Activated CD4-positive, alpha-beta T cell treated with anti-CD3 and anti-CD28 coated beads for 1 hour (primary cell): ENCODE measurements around the gene CBX5.
"Not testable (repeated sequence)": the region's sequence is repeated elsewhere in the genome, so short reads cannot be mapped to it uniquely, and the experiment has no call there.

ENCODE experiments used
- DNase-seq: peaks from one replicate; pipeline ENCODE4 v3.0.0-alpha.2; 2020

CBX5 gene

DNA sequence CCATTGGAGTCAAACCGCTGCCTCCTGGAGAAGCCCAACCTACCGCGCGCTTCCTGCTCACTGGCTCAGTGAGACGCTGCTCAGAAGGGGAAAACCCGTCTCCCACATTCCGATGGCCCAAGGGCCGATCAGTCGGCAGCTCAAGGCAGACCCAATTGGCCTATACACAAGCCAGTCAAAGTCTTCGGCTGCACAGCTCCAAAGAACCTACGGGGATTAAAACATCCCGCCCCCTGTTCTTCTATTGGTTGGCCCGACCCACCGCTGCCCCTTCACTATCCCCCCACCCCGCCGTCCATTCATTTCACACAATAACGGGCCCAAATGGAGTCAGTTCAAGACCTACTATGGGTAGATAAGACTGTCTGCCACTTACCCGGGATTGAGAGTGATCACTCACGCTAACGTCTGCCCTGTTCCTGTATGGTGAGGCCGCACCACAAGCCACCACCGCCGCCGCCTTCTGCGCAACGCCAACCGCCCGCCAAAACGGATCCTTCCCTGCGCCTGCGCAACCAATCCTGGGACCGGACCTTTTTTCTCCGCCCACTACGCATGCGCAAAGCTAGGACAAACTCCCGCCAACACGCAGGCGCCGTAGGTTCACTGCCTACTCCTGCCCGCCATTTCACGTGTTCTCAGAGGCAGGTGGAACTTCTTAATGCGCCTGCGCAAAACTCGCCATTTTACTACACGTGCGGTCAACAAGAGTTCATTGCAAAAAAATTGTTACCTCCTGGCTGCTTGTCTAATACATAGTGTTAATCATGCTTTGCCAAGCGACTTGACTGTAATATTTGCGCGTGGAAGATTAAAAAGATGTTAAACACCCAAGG lies at the start of gene CBX5:
Gene CBX5 (minus strand): TSS at position 491 of the 836 bp plus-strand sequence. CDS start 22,472 bp downstream, outside the sequence.
- DNase-seq, result peak; percentile 100

DNA sequence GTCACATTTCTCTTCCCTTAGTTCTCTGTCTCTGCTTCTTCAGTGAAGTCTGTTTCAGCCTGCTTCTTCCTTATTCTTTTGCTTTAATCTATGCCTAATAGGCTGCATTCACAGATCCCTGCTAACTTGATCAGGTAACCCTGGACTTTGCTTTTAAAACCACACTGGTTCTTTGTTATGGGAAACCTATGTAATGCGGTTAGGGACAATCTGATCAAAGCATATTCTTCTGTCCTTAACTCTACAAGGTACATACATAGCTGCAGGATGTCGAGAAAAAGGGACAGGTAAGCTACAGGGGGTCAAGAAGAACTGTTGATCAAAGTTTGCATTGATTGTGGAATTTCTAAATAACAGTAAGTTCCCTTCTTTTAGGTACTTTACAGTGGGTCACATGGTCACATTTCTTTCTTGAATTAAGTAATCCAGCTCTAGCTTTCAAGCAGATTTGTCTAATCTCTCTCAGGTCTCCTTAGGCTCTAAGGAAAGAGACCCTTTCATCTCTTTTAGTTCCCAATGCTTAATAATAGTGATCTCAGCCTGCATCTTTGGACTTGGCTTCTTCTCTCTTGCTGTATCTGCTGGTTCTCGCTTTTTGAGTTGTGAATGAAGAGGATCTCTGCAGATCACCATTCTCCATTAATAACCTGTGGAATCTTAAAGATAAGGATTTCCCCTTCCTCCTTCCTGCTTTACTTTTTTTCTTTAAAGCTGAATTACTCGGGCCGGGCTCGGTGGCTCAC lies 48.8 kb upstream of the CBX5 start:
- no peak for DNase-seq

GRCh38 chr12:54325442-54326109 lies 45.7 kb upstream of the CBX5 start:
- DNase-seq, result not testable (repeated sequence)

DNA sequence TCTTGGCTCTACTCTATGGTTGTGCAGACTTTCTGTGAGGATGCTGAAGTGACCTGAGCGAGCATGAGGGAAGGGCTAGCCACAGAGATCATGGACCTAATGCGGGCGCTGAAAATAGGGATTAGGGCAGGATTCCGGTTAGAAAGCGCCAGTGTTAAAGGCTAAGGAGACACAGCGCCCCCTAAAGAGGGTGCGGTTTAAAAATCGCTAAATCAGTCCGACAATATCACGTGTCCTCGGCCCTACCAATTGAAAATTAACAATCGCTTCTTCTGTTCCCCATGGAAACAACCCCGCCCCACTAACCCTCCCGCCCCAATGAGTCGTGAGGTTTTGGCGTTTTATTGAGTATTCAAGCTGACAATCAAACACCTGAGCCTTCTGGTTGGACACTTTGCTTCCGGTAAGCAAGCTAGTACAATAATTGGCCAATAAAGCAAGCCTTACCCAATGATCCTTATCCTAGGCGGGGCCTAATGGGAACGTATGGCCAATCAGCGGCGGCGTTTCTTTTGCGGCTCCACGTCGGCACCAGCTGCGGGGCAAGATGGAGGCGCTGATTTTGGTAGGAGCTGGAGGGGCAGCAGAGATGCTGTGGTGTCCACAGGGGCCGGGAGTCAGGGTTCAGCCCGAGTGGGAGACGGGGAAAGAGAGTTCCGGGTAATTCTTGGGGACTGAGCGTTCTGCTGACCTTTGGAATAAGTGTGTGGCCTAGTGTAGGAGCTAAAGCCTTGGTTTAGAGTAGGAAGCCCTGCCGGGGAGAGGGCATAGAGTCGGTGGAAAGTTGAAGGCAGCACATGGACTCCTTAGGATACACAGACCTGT lies 44.9 kb upstream of the CBX5 start, which contains the start of gene COPZ1:
Gene COPZ1 (plus strand): TSS at position 515 of the 825 bp plus-strand sequence. CDS start 33 bp downstream, at position 548.
- DNase-seq, result peak; percentile 86

DNA sequence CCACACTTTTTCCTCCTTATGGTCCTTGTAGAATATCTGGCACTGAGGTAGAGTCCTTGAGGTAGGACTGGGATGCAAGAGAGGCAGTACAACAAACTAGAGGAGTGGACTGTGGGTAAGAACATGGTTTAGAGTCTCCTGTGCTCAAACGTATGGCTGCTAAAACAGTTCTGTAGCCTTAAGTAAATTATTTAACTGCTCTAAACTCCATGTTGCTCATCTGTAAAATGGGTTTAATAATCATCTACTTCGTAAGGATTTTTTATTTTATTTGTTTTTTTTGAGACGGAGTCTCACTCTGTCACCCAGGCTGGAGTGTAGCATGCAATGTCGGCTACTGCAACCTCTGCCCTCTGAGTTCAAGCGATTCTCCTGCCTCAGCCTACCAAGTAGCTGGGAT lies 41.4 kb upstream of the CBX5 start:
- DNase-seq, result no peak

GRCh38 chr12:54312309-54312708 lies 32.4 kb upstream of the CBX5 start:
- not testable (repeated sequence) for DNase-seq

- no peak for DNase-seq
Observed at GRCh38 chr12:54311051-54311450, 31.1 kb upstream of the CBX5 start.

DNA sequence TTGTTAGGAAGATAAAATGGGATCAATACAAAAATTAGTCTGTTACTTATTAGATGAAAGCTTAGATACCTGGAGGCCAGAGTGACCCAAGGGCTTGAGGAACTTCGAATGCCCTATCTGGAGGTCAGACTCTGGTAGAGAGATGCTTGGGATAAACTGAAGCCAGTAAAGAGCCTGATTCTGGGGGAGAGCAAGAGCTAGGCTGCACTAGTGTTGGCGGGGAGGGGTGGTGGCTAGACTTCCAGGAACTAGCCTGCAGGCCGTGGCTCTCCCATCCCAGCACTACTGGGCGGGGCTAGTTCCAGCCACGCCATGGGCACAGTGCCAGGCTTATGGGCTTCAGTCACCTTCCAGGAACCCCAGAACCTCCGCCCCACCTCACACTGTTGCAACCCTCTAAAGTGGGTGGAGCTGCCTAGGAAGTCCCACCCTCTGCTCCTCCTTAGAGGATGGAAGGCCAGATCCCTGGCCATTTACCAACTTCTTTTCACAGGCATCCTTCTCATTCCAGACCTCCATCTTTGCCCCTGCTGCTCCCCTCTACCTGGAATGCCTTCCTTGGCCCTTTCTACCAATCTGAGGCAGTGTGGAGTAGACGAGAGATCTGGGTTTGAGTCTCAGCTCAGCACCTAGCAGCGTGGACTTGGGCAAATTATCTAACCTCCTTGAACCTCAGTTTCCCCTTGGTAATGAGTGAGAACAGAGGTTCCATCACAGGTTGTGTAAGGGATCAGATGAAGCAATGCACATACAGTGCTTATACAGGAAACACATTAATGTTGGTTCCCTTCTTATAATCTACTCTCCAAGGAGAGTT lies 27.2 kb upstream of the CBX5 start:
- DNase-seq, result no peak

GRCh38 chr12:54304187-54304810 lies 24.4 kb upstream of the CBX5 start:
- DNase-seq, result no peak

DNA sequence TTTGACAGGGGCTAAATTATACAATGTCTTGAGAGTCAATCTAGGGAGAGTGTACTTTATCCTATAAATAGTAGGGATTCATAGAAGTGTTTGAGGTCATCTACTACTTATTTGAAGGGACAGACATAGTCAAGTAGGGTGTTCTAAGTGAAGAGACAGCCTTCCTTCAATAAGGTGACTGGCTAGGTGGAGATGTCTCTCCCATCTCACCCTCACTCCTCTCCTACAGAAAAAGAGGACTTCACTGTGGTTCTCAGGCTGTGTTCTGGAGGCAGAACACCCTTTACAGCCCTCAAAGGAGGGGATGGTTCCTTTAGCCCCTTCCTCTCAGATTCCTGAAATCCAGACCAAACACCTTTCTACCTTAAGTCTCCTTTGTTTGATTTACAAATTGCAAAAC lies 23.7 kb upstream of the CBX5 start:
- DNase-seq, result no peak

GRCh38 chr12:54301428-54302048 lies 21.6 kb upstream of the CBX5 start:
- DNase-seq, result no peak

GRCh38 chr12:54300732-54301427 lies 21.0 kb upstream of the CBX5 start, which contains the start of gene NFE2:
Gene NFE2 (minus strand): TSS chr12:54301015. CDS start chr12:54295248, 5,767 bp downstream.
- DNase-seq, result no peak

DNA sequence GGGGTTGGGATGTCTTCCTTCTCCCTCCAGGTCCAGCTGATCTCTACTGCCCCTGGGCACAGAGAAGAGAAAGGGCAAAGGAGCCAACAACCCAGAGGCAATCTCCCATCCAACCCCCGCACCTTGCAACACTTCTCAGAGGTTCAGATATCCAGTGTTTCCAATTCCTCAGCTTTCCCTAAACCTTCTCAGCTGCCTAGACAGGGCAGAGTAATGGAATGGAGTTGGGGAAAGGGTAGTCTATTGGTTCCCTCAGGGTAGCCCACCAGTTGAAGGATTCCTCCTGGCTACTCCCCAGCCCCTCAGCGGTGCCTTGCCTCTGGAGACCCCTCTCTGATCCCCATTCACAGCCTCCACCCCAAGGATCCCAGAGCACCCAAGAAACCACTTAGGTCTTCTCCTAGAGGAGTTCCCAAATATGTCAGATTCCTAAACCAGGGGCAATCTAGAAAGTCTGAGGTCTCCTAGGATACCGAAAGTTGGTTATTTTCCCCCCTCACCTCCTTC lies 20.4 kb upstream of the CBX5 start:
- DNase-seq, result no peak

DNA sequence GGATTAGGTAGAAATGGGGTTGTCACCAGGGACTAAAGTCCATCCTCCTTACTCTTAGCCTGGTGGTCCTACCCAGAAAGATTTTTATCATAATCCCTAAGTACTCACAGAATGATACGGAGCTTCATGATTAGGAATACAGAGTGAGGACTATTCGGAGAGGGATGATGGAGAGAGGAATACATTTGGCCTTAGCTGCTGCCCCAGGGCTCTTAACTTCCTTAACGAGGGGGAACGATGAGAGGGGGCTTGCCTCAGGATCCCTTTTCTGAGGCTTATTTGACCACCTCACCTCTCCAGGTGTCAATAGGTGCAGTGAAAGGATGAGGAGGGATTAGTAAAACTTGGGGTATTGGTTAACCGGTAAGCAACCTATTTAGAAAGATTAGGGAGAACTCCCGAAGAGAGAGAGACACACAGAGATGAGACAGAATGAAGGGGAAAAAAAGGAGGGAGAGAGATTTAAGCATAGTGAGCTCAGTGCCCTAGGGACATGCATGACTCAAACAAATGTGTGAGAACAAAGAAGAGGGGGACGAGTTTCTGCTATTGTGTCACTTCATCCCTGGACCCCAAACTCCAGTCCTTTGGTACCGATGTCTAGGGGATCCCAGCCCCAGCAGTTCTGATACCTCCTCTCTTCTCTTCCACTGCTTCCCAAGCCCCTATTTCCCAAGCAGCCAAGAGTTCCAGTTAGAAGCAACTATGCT lies 19.7 kb upstream of the CBX5 start:
- DNase-seq, result no peak

DNA sequence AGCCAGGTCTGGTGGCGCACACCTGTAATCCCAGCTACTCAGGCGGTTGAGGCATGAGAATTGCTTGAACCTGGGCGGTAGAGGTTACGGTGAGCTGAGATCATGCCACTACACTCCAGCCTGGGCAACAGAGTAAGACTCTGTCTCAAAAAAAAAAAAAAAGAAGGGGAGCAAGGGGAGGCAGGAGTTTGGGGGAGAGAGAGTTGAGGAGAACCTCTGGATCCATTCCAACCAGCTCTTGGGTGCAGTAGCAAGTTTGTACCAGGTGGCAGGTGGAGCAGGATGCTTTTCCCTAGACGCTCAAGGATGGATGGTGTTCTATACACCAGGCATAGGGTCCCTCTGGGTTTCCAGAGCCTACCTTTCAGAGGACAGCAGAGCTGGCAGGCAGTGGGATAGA lies 19.0 kb upstream of the CBX5 start:
- no peak for DNase-seq

DNA sequence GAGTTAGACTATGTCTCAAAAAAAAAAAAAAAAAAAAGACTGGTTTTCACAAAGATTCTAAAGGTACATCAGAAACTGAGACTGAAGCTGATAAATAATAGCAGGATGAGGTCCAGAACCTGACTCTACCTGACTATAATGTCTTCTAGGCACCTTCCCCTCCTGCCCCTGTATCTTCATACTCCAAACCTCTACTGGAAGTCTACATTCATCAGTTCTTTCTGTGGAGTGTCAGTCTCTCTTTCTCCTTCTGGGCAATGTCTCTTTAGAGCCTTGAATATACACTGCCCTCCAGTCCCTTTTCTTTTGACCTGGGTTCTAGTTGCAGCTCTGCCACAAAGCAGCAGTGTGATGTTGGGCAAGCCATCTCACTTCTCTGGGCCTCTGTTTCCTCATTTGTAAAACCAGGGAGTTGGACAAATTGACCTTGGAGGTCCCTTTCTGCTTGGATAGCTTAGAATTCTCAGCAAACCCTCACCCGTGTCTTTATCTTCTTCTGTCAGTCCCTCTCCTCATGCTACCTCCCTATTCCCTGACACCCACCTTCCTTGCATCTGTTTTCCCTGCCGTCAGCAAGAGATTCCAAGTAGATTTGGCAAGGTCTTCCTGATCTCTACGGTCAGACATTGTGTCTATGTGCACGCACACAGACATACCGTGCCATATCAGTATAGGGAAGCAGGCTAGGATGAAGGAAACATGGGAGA lies 16.6 kb upstream of the CBX5 start:
- no peak for DNase-seq

- DNase-seq, result no peak
Observed at GRCh38 chr12:54294953-54295566, 15.1 kb upstream of the CBX5 start.
